Peyer's patch (tissue), 4 donors: ENCODE measurements around the gene MAPK14. TPM values are rescaled to one million over a fixed set of nuclear protein-coding genes. Genes with fewer than 3 reads are reported as not detected.
"Not testable (repeated sequence)": the region's sequence is repeated elsewhere in the genome, so short reads cannot be mapped to it uniquely, and the experiment has no call there.

Experiments used
- DNase-seq, 3 donors: peaks; one replicate each; pipeline ENCODE4 v3.0.0-alpha.2; 2017 to 2019
- H3K27ac ChIP-seq, 4 donors: fragments of 200-600 bp; sonication (generic); one replicate each; pipeline ENCODE4 v1.5.1; 2016 to 2019
- H3K27me3 ChIP-seq, 2 donors: fragments of 200-600 bp; sonication (generic); one replicate each; pipeline ENCODE4 v1.5.1; 2019
- H3K36me3 ChIP-seq, 3 donors: fragments of 200-600 bp; sonication (generic); one replicate each; pipeline ENCODE4 v1.5.1; 2016 to 2019
- H3K4me1 ChIP-seq, 4 donors: fragments of 200-600 bp; sonication (generic); one replicate each; pipeline ENCODE4 v1.5.1; 2016 to 2019
- H3K4me3 ChIP-seq, 4 donors: fragments of 200-600 bp; sonication (generic); 1 replicate in 3 of 4; 2 replicates in 1 of 4; pipeline ENCODE4 v1.5.1; 2016 to 2019; ENCODE audit warnings: mild to moderate bottlenecking in 1 of 4
- H3K9me3 ChIP-seq, 4 donors: fragments of 200-600 bp; sonication (generic); one replicate each; pipeline ENCODE4 v1.5.1; 2016 to 2019; ENCODE audit warnings: mild to moderate bottlenecking in 1 of 4
- CTCF ChIP-seq, 6 experiments: fragments of 450-650 bp in 4 of 6; fragments of 200-600 bp in 2 of 6; sonication (generic) in 1 of 6; IDR thresholded peaks; one replicate each; pipeline ENCODE4 v1.5.1; 2017 to 2019; ENCODE audit warnings: antibody characterized with exemption in 6 of 6, mild to moderate bottlenecking in 3 of 6, moderate library complexity in 1 of 6
- POLR2A ChIP-seq, 2 donors: fragments of 450-650 bp; IDR thresholded peaks; one replicate each; pipeline ENCODE4 v1.5.1; 2017; ENCODE audit warnings: antibody characterized with exemption in 2 of 2, mild to moderate bottlenecking in 2 of 2, moderate library complexity in 2 of 2
- total RNA-seq, 4 donors: library from RNA; depleted of rRNA; stranded (reverse); fragments of >200 nt; gene quantifications; one replicate each; pipeline ENCODE4 v1.1.0, GENCODE V29; 2016

MAPK14 gene
- total RNA-seq, 4 donors from 2014 or later, result 64.4 to 109 (median 97.4) TPM

GRCh38 chr6:36123270-36124139 is 95.9 kb downstream of the MAPK14 start:
- H3K27ac ChIP-seq, result peak overlapping the region in 3 of 4 donors; percentile 39 to 45 (median 43)
- peak; percentile 88 to 93 (median 89) for DNase-seq
- peaks cover 8 to 29% (median 12%) of the 10 kb centered on the region in 4 donors for H3K4me1 ChIP-seq
- H3K27me3 ChIP-seq, result no peaks in the 10 kb centered on the region
- no peaks in the 10 kb centered on the region for H3K36me3 ChIP-seq
- peak overlapping the region in 1 of 4 donors; percentile 30 for H3K4me3 ChIP-seq
- TF ChIP-seq CTCF (IDR thresholded peaks at IDR 0.05) (peak; percentile 69 to 93 (median 84)), POLR2A (IDR thresholded peaks at IDR 0.05) (no peak)
- H3K9me3 ChIP-seq, result no peaks in the 10 kb centered on the region

GRCh38 chr6:36124346-36124745 is 96.7 kb downstream of the MAPK14 start:
- not testable (repeated sequence) for DNase-seq, H3K27me3 ChIP-seq, H3K36me3 ChIP-seq, H3K9me3 ChIP-seq
- Histone ChIP-seq H3K4me1 (peaks cover 8 to 29% (median 12%) of the 10 kb centered on the region in 4 donors), H3K27ac (peak overlapping the region in 2 of 4 donors; percentile 39 to 43), H3K4me3 (peak overlapping the region in 2 of 4 donors; percentile 18 to 30)

- Histone ChIP-seq H3K9me3 (no peaks in the 10 kb centered on the region), H3K27me3 (no peaks in the 10 kb centered on the region), H3K4me1 (peaks cover 8 to 29% (median 12%) of the 10 kb centered on the region in 4 donors), H3K4me3 (no peak overlapping the region), H3K36me3 (no peaks in the 10 kb centered on the region), H3K27ac (no peak overlapping the region)
- no peak for TF ChIP-seq POLR2A (IDR thresholded peaks at IDR 0.05)
- DNase-seq, result no peak
Measured at GRCh38 chr6:36124881-36125280, 97.3 kb downstream of the MAPK14 start.

DNA sequence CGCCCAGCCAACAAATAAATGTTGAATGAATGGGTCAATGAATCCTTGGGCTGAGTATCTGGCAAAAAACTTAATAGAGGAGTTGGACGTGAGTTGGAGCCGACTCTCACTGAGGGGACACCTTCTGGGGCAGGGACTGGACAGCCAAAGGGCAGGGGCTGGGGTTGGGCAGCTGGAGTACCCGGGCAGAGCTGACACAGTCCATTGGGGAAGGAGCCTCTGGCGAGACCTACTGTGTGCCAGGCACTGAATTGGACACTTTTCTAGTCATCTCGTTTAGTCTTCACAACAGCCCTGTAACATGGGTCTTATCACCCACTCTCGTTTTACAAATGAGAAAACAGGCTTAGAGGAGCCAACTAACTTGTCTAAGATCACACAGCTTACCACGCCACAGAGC is 98.0 kb downstream of the MAPK14 start:
- Histone ChIP-seq H3K36me3 (no peaks in the 10 kb centered on the region), H3K27ac (no peak overlapping the region), H3K4me3 (no peak overlapping the region), H3K4me1 (peaks cover 8 to 28% (median 13%) of the 10 kb centered on the region in 4 donors), H3K27me3 (no peaks in the 10 kb centered on the region), H3K9me3 (no peaks in the 10 kb centered on the region)
- TF ChIP-seq CTCF (IDR thresholded peaks at IDR 0.05) (no peak), POLR2A (IDR thresholded peaks at IDR 0.05) (no peak)
- DNase-seq, result no peak

DNA sequence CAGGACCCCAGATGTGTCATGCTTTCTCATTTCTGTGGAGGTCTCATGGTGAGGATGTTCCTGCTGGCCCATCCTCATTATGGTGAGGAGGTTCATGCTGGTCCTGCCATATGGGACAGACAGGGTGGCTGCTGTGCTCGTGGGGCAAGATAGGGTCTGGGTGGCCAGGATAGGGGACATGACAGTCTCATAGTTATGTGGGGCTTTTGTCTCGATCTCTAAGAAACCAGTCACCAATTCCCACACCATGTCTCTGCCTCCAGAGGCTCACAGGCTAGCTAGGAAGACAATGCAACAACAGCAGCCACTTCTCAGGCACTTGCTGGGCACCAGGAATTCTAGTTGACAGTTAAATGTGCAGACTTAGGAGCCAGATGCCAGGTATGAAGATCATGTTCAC is 98.5 kb downstream of the MAPK14 start:
- DNase-seq, result no peak
- TF ChIP-seq POLR2A (IDR thresholded peaks at IDR 0.05), result no peak
- no peak for TF ChIP-seq CTCF (IDR thresholded peaks at IDR 0.05)
- peaks cover 8 to 25% (median 13%) of the 10 kb centered on the region in 4 donors for H3K4me1 ChIP-seq
- no peaks in the 10 kb centered on the region for H3K36me3 ChIP-seq
- no peak overlapping the region for H3K27ac ChIP-seq
- H3K9me3 ChIP-seq, result no peaks in the 10 kb centered on the region
- H3K27me3 ChIP-seq, result no peaks in the 10 kb centered on the region
- H3K4me3 ChIP-seq, result no peak overlapping the region

- peaks cover 1 to 21% (median 14%) of the 10 kb centered on the region in 4 donors for H3K4me1 ChIP-seq
- no peak for DNase-seq
- H3K27me3 ChIP-seq, result no peaks in the 10 kb centered on the region
- no peaks in the 10 kb centered on the region for H3K9me3 ChIP-seq
- TF ChIP-seq POLR2A (IDR thresholded peaks at IDR 0.05) (no peak), CTCF (IDR thresholded peaks at IDR 0.05) (no peak)
- H3K4me3 ChIP-seq, result no peak overlapping the region
- H3K36me3 ChIP-seq, result no peaks in the 10 kb centered on the region
- peak overlapping the region in 1 of 4 donors; percentile 8 for H3K27ac ChIP-seq
Measured at GRCh38 chr6:36126553-36127458, 99.2 kb downstream of the MAPK14 start.
